Panc1 (cell line): ENCODE data around the gene SH3PXD2A. TPM values are rescaled to one million over a fixed set of nuclear protein-coding genes. Genes with fewer than 3 reads are reported as not detected.

Experiments
- ATAC-seq: fragments of 200-7000 bp; cut with Tn5 transposase; 2 replicates; pipeline ENCODE4 v1.9.1; 2020; ENCODE audit warnings: mild to moderate bottlenecking, moderate library complexity
- BruUV-seq: library from RNA; stranded (reverse); fragments of 400-500 nt; replicated peaks from 2 replicates; lab custom pipeline; 2021; lab: Mats Ljungman, UMichigan
- CTCF ChIA-PET: fragments of 300-600 bp; sonication (Branson Sonifier 250); formaldehyde crosslinking; loops from one replicate; lab custom pipeline; 2022; ENCODE audit warnings: antibody characterized with exemption; lab: Charles Lee
- POLR2A ChIA-PET: fragments of 300-600 bp; sonication (Branson Sonifier 250); formaldehyde crosslinking; loops from one replicate; lab custom pipeline; 2022; ENCODE audit warnings: antibody characterized with exemption; lab: Charles Lee
- DNase-seq: peaks from one replicate; pipeline ENCODE4 v3.0.0-alpha.2; 2010; ENCODE audit warnings: low read depth, low spot score
- H3K27ac ChIP-seq: 2 replicates; pipeline ENCODE4 v1.5.1; 2011; ENCODE audit warnings: mild to moderate bottlenecking, low read length, inconsistent platforms
- H3K27me3 ChIP-seq: fragments of 200-500 bp; sonication (Bioruptor generic); 2 replicates; pipeline ENCODE4 v1.6.0; 2014; ENCODE audit warnings: low read length, inconsistent platforms; ENCODE audit not compliant: control insufficient read depth, insufficient read depth
- H3K36me3 ChIP-seq: fragments of 200-500 bp; sonication (Bioruptor generic); 2 replicates; pipeline ENCODE4 v1.5.1; 2014; ENCODE audit warnings: inconsistent platforms, mild to moderate bottlenecking, low read length, moderate library complexity; ENCODE audit not compliant: control insufficient read depth, insufficient read depth
- H3K4me1 ChIP-seq: 2 replicates; pipeline ENCODE4 v1.5.1; 2011; ENCODE audit warnings: inconsistent platforms, mild to moderate bottlenecking, low read length, moderate library complexity; ENCODE audit not compliant: control insufficient read depth, insufficient read depth
- H3K4me3 ChIP-seq, 2 experiments: 2 replicates each; pipeline ENCODE4 v1.5.1; 2011 to 2012; ENCODE audit warnings: low read depth in 2 of 2, low read length in 2 of 2, mild to moderate bottlenecking in 2 of 2, inconsistent platforms in 1 of 2, moderate library complexity in 1 of 2
- H3K9me3 ChIP-seq: fragments of 200-500 bp; sonication (Bioruptor generic); 2 replicates; pipeline ENCODE4 v1.5.1; 2014; ENCODE audit warnings: low read depth, mild to moderate bottlenecking, inconsistent platforms, low read length, moderate library complexity; ENCODE audit not compliant: control insufficient read depth, insufficient read depth
- POLR2AphosphoS5 ChIP-seq: IDR thresholded peaks from 2 replicates; pipeline ENCODE4 v1.6.1; 2012; ENCODE audit warnings: mild to moderate bottlenecking, low read depth, low read length, moderate library complexity
- SIN3A ChIP-seq: IDR thresholded peaks from 2 replicates; pipeline ENCODE4 v1.6.1; 2012; ENCODE audit warnings: low read depth, mild to moderate bottlenecking, low read length, moderate library complexity, borderline replicate concordance; ENCODE audit not compliant: insufficient read depth
- TCF7L2 ChIP-seq: IDR thresholded peaks from 2 replicates; pipeline ENCODE4 v1.6.1; 2011; ENCODE audit warnings: mild to moderate bottlenecking, low read depth, low read length, inconsistent platforms
- in situ Hi-C: cut with HindIII; loops from 2 replicates; pipeline ENCODE4 v1.10.0; 2016; ENCODE audit warnings: low sequenced_read_pairs, low pct_unique_long_range_greater_than_20kb
- intact Hi-C: fragments of 100-400 bp; cut with micrococcal nuclease; formaldehyde crosslinking; loops from one replicate; pipeline ENCODE4 v1.10.0; 2022; ENCODE audit not compliant: unreplicated experiment
- total RNA-seq: library from RNA; stranded (reverse); gene quantifications from one replicate; pipeline ENCODE4 v1.2.1, GENCODE V29; 2021; ENCODE audit not compliant: unreplicated experiment
- TF ChIP-seq, protein P1 (sequence below), 2 experiments: IDR thresholded peaks; 2 replicates each; pipeline ENCODE4 v1.6.1; 2011 to 2012; ENCODE audit warnings: low read depth in 2 of 2, control low read depth in 1 of 2, low read length in 1 of 2, mild to moderate bottlenecking in 1 of 2, moderate library complexity in 1 of 2; ENCODE audit not compliant: insufficient read depth in 1 of 2
- TF ChIP-seq, protein P2 (sequence below): fragments of 450-650 bp; IDR thresholded peaks from 2 replicates; pipeline ENCODE4 v1.5.1; 2017; ENCODE audit warnings: mild to moderate bottlenecking

Gene SH3PXD2A
- total RNA-seq, 1 experiment from 2014 or later = 5.7 TPM

DNA sequence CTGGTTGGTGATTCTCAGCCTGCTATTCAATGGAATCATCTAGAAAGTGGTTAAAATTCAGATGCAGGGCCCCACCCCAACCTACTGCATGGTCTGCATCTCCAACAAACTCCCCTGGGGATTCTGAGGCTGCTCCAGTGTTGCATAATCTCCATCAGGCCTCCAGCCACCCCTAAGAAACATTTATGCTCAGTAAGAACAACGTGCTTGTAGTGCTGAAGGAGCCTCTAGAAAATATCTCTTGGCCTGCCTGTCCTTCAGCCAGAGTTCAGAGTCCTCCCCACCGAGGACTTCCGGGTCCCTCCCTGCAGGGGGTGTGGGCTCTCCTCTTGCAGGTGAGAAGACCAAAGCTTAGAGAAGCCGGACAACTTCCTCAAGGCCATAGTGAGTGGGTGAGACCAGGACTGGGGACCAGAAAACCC, 159.8 kb downstream of the SH3PXD2A start:
- intact Hi-C loops = no loop called here
- H3K27me3 ChIP-seq = no peaks in the 10 kb centered on the region
- no peak for ATAC-seq
- TF ChIP-seq, protein P1, sequence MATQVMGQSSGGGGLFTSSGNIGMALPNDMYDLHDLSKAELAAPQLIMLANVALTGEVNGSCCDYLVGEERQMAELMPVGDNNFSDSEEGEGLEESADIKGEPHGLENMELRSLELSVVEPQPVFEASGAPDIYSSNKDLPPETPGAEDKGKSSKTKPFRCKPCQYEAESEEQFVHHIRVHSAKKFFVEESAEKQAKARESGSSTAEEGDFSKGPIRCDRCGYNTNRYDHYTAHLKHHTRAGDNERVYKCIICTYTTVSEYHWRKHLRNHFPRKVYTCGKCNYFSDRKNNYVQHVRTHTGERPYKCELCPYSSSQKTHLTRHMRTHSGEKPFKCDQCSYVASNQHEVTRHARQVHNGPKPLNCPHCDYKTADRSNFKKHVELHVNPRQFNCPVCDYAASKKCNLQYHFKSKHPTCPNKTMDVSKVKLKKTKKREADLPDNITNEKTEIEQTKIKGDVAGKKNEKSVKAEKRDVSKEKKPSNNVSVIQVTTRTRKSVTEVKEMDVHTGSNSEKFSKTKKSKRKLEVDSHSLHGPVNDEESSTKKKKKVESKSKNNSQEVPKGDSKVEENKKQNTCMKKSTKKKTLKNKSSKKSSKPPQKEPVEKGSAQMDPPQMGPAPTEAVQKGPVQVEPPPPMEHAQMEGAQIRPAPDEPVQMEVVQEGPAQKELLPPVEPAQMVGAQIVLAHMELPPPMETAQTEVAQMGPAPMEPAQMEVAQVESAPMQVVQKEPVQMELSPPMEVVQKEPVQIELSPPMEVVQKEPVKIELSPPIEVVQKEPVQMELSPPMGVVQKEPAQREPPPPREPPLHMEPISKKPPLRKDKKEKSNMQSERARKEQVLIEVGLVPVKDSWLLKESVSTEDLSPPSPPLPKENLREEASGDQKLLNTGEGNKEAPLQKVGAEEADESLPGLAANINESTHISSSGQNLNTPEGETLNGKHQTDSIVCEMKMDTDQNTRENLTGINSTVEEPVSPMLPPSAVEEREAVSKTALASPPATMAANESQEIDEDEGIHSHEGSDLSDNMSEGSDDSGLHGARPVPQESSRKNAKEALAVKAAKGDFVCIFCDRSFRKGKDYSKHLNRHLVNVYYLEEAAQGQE (IDR thresholded peaks at IDR 0.05; ENCODE audit: insufficient read depth in 1 of 2, low read depth in 2 of 2, low read length in 1 of 2) = no peak
- TF ChIP-seq SIN3A (no peak), POLR2AphosphoS5 (no peak), TCF7L2 (no peak)
- TF ChIP-seq, protein P2, sequence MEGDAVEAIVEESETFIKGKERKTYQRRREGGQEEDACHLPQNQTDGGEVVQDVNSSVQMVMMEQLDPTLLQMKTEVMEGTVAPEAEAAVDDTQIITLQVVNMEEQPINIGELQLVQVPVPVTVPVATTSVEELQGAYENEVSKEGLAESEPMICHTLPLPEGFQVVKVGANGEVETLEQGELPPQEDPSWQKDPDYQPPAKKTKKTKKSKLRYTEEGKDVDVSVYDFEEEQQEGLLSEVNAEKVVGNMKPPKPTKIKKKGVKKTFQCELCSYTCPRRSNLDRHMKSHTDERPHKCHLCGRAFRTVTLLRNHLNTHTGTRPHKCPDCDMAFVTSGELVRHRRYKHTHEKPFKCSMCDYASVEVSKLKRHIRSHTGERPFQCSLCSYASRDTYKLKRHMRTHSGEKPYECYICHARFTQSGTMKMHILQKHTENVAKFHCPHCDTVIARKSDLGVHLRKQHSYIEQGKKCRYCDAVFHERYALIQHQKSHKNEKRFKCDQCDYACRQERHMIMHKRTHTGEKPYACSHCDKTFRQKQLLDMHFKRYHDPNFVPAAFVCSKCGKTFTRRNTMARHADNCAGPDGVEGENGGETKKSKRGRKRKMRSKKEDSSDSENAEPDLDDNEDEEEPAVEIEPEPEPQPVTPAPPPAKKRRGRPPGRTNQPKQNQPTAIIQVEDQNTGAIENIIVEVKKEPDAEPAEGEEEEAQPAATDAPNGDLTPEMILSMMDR = no peak
- H3K4me3 ChIP-seq = no peak overlapping the region
- peaks cover 7% of the 10 kb centered on the region for H3K4me1 ChIP-seq
- no peaks in the 10 kb centered on the region for H3K36me3 ChIP-seq
- ChIA-PET CTCF (no interaction called here), POLR2A (no interaction called here)
- no peak overlapping the region for H3K27ac ChIP-seq
- no peak for DNase-seq
- in situ Hi-C loops = no loop called here
- BruUV-seq = no TSS peak
- no peaks in the 10 kb centered on the region for H3K9me3 ChIP-seq

DNA sequence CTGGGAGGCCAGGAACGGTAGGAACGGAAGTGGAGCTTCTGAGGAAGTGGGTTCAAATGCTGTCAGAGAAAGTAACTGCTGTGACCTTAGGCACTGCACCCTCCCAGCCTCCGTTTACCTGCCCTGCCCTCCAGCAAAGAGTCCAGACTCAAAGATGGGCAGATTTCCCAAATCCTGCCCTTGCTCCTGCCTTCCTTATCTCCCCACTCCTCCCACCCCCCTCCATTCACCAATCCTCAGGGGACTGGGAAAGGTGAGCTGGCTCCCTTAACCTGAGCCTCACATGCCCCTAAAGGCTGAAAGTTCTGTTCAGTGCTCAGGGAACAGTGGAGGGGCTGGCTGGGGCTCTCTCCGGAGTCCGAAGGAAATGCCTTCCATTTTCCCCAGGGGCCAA, 161.6 kb downstream of the SH3PXD2A start:
- POLR2A ChIA-PET = no interaction called here
- TF ChIP-seq, protein P1 (IDR thresholded peaks at IDR 0.05; ENCODE audit: insufficient read depth in 1 of 2, low read depth in 2 of 2, low read length in 1 of 2) = no peak
- TF ChIP-seq, protein P2 = no peak
- no peak for TF ChIP-seq SIN3A
- no peak for TF ChIP-seq TCF7L2
- TF ChIP-seq POLR2AphosphoS5 = no peak
- CTCF ChIA-PET = no interaction called here
- BruUV-seq = no TSS peak
- Histone ChIP-seq H3K4me1 (peaks cover 7% of the 10 kb centered on the region), H3K27ac (no peak overlapping the region), H3K36me3 (no peaks in the 10 kb centered on the region), H3K9me3 (no peaks in the 10 kb centered on the region), H3K27me3 (no peaks in the 10 kb centered on the region), H3K4me3 (no peak overlapping the region)
- in situ Hi-C loops (no loop called here), intact Hi-C loops (no loop called here)
- DNase-seq (no peak), ATAC-seq (no peak)
